HG02981 (cell line): ENCODE measurements around the gene NSRP1.
"Not testable (repeated sequence)": the region's sequence is repeated elsewhere in the genome, so short reads cannot be mapped to it uniquely, and the experiment has no call there.

Experiments
- ATAC-seq: cut with Tn5 transposase; IDR thresholded peaks from one replicate; pipeline ENCODE4 v1.9.1; 2021; ENCODE audit warnings: mild to moderate bottlenecking, moderate library complexity; ENCODE audit not compliant: unreplicated experiment

NSRP1 gene

GRCh38 chr17:30219833-30220232 is 103.2 kb downstream of the NSRP1 start:
- no peak for ATAC-seq

- ATAC-seq, result no peak
Measured at GRCh38 chr17:30220414-30220813, 103.8 kb downstream of the NSRP1 start.

- no peak for ATAC-seq
Measured at GRCh38 chr17:30221346-30221745, 104.7 kb downstream of the NSRP1 start.

- ATAC-seq, result no peak
Measured at GRCh38 chr17:30222251-30222650, 105.6 kb downstream of the NSRP1 start.

- no peak for ATAC-seq
Measured at GRCh38 chr17:30222721-30223175, 106.1 kb downstream of the NSRP1 start.

- ATAC-seq, result no peak
Measured at GRCh38 chr17:30224419-30224960, 107.9 kb downstream of the NSRP1 start.

GRCh38 chr17:30225112-30225511 is 108.5 kb downstream of the NSRP1 start:
- no peak for ATAC-seq

- no peak for ATAC-seq
Measured at GRCh38 chr17:30225919-30226553, 109.4 kb downstream of the NSRP1 start.

- no peak for ATAC-seq
Measured at GRCh38 chr17:30226878-30227277, 110.3 kb downstream of the NSRP1 start.

GRCh38 chr17:30228011-30228410 is 111.4 kb downstream of the NSRP1 start:
- ATAC-seq, result no peak

GRCh38 chr17:30229012-30229411 is 112.4 kb downstream of the NSRP1 start:
- no peak for ATAC-seq

- ATAC-seq, result not testable (repeated sequence)
Measured at GRCh38 chr17:30230009-30230408, 113.4 kb downstream of the NSRP1 start.

GRCh38 chr17:30230596-30231125 is 114.0 kb downstream of the NSRP1 start:
- ATAC-seq, result no peak

- no peak for ATAC-seq
Measured at GRCh38 chr17:30232015-30232823, 115.6 kb downstream of the NSRP1 start.

- no peak for ATAC-seq
Measured at GRCh38 chr17:30232824-30233427, 116.3 kb downstream of the NSRP1 start.

GRCh38 chr17:30234296-30234695 is 117.7 kb downstream of the NSRP1 start:
- no peak for ATAC-seq

- peak; percentile 55 for ATAC-seq
Measured at GRCh38 chr17:30234964-30235363, 118.3 kb downstream of the NSRP1 start.

GRCh38 chr17:30235386-30236296 is 119.0 kb downstream of the NSRP1 start, which contains the start of gene SLC6A4:
Gene SLC6A4, minus strand, starts transcription at chr17:30235697. Its CDS starts 13,739 bp downstream, at chr17:30221958.
- peak; percentile 11 for ATAC-seq
